DOHH2 (cell line): ENCODE data around the gene ETV6.

Experiments used
- H3F3A ChIP-seq: fragments of 200-600 bp; sonication (generic), shearing (Covaris generic); 2 replicates; pipeline ENCODE4 v1.6.0; 2016; ENCODE audit warnings: antibody characterized with exemption, mild to moderate bottlenecking; ENCODE audit not compliant: control insufficient read depth, insufficient read depth
- H3K27ac ChIP-seq: fragments of 200-600 bp; sonication (generic); 2 replicates; pipeline ENCODE4 v1.5.1; 2014; ENCODE audit warnings: low read depth, mild to moderate bottlenecking, low read length, moderate library complexity
- H3K27me3 ChIP-seq: fragments of 200-600 bp; sonication (generic); 2 replicates; pipeline ENCODE4 v1.6.1; 2014; ENCODE audit warnings: mild to moderate bottlenecking, low read length, mixed read lengths; ENCODE audit not compliant: control insufficient read depth
- H3K36me3 ChIP-seq: fragments of 200-600 bp; sonication (generic); 2 replicates; pipeline ENCODE4 v1.6.1; 2014; ENCODE audit warnings: mild to moderate bottlenecking, low read length, moderate library complexity, mixed read lengths; ENCODE audit not compliant: control insufficient read depth
- H3K4me1 ChIP-seq: fragments of 200-600 bp; sonication (generic); 2 replicates; pipeline ENCODE4 v1.6.1; 2014; ENCODE audit warnings: mild to moderate bottlenecking, low read length, mixed read lengths; ENCODE audit not compliant: control insufficient read depth
- H3K4me2 ChIP-seq: fragments of 200-600 bp; sonication (generic); 2 replicates; pipeline ENCODE4 v1.6.0; 2014; ENCODE audit warnings: mild to moderate bottlenecking, low read length, moderate library complexity
- H3K4me3 ChIP-seq: fragments of 200-600 bp; sonication (generic); 2 replicates; pipeline ENCODE4 v1.5.1; 2014; ENCODE audit warnings: mild to moderate bottlenecking, low read length, mixed read lengths
- H3K79me2 ChIP-seq: fragments of 200-600 bp; sonication (generic); 2 replicates; pipeline ENCODE4 v1.6.1; 2014; ENCODE audit warnings: mild to moderate bottlenecking, low read length, mixed read lengths; ENCODE audit not compliant: control insufficient read depth
- H3K9me2 ChIP-seq: fragments of 200-600 bp; sonication (generic); replicated peaks from 2 replicates; pipeline ENCODE4 v1.6.1; 2014; ENCODE audit warnings: mild to moderate bottlenecking, low read length, mixed read lengths; ENCODE audit not compliant: control insufficient read depth
- H3K9me3 ChIP-seq: fragments of 200-600 bp; sonication (generic); 2 replicates; pipeline ENCODE4 v1.6.1; 2014; ENCODE audit warnings: antibody characterized with exemption, low read length, mixed read lengths; ENCODE audit not compliant: control insufficient read depth, insufficient read depth
- H4K20me1 ChIP-seq: fragments of 200-600 bp; sonication (generic); 2 replicates; pipeline ENCODE4 v1.6.0; 2014; ENCODE audit warnings: low read depth, mild to moderate bottlenecking, antibody characterized with exemption, low read length, moderate library complexity; ENCODE audit not compliant: control insufficient read depth, insufficient read depth
- CTCF ChIP-seq: fragments of 200-600 bp; sonication (generic); IDR thresholded peaks from one replicate; pipeline ENCODE4 v1.5.1; 2014; ENCODE audit warnings: antibody characterized with exemption, mild to moderate bottlenecking, low read depth, low read length; ENCODE audit not compliant: poor library complexity, severe bottlenecking
- EZH2phosphoT487 ChIP-seq: fragments of 200-600 bp; sonication (generic); IDR thresholded peaks from 2 replicates; pipeline ENCODE4 v1.6.1; 2017; ENCODE audit warnings: borderline replicate concordance, mild to moderate bottlenecking, antibody characterized with exemption, low read length, moderate library complexity, mixed read lengths

The ETV6 gene

GRCh38 chr12:11832093-11832492 lies 182.6 kb downstream of the ETV6 start:
- Histone ChIP-seq H3K9me2 (no peaks in the 10 kb centered on the region), H3K79me2 (no peaks in the 10 kb centered on the region), H3K36me3 (no peaks in the 10 kb centered on the region), H4K20me1 (no peaks in the 10 kb centered on the region), H3K4me2 (no peak overlapping the region), H3K27me3 (no peaks in the 10 kb centered on the region), H3F3A (no peaks in the 10 kb centered on the region), H3K4me1 (peaks cover 37% of the 10 kb centered on the region), H3K4me3 (no peak overlapping the region), H3K9me3 (no peaks in the 10 kb centered on the region), H3K27ac (no peak overlapping the region)
- TF ChIP-seq EZH2phosphoT487 (no peak), CTCF (no peak)

GRCh38 chr12:11833174-11833895 lies 183.9 kb downstream of the ETV6 start:
- Histone ChIP-seq H3F3A (no peaks in the 10 kb centered on the region), H3K4me1 (peaks cover 41% of the 10 kb centered on the region), H3K79me2 (no peaks in the 10 kb centered on the region)

GRCh38 chr12:11834104-11834812 lies 184.8 kb downstream of the ETV6 start:
- Histone ChIP-seq H3F3A (no peaks in the 10 kb centered on the region), H3K79me2 (no peaks in the 10 kb centered on the region), H3K4me2 (no peak overlapping the region), H4K20me1 (no peaks in the 10 kb centered on the region), H3K27me3 (no peaks in the 10 kb centered on the region), H3K27ac (no peak overlapping the region), H3K9me2 (no peaks in the 10 kb centered on the region), H3K9me3 (no peaks in the 10 kb centered on the region), H3K4me3 (no peak overlapping the region), H3K36me3 (no peaks in the 10 kb centered on the region), H3K4me1 (peaks cover 44% of the 10 kb centered on the region)
- TF ChIP-seq CTCF: no peak
- no peak for TF ChIP-seq EZH2phosphoT487

More at GRCh38 chr12:11833174-11833895, 183.9 kb downstream of the ETV6 start:
- Histone ChIP-seq H3K4me3 (no peak overlapping the region), H3K4me2 (no peak overlapping the region), H3K27ac (no peak overlapping the region), H3K36me3 (no peaks in the 10 kb centered on the region), H3K9me3 (no peaks in the 10 kb centered on the region), H3K9me2 (no peaks in the 10 kb centered on the region), H3K27me3 (no peaks in the 10 kb centered on the region), H4K20me1 (no peaks in the 10 kb centered on the region)
- TF ChIP-seq EZH2phosphoT487 (no peak), CTCF (no peak)
